ENCODE data around the gene KMT2C.
"Not testable (repeated sequence)": the region's sequence is repeated elsewhere in the genome, so short reads cannot be mapped to it uniquely, and the experiment has no call there.

The KMT2C gene

DNA sequence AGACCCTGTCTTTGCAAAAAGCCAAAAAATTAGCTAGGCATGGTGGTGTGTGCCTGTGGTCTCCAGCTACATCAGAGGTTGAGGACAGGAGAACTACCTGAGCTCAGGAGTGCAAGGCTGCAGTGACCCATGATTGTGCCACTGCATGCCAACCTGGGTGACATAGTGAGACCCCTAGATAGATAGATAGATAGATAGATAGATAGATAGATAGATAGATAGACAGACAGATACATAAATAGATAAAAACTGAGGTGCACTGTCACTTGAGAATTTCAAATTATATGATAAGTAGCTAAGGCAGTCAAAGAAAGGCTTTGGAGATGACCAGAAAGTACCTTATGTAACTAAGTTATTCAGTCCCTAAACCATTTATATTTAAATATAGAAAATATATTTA, 231.4 kb downstream of the KMT2C start:
- H3K4me3 ChIP-seq (ENCODE audit: low read length); H3K27me3 ChIP-seq (ENCODE audit: control insufficient read depth, insufficient read depth, low read length); H3K4me2 ChIP-seq (ENCODE audit: low read length); H3K9ac ChIP-seq (ENCODE audit: low read depth, low read length); H3K9me3 ChIP-seq (replicated peaks; ENCODE audit: low read length); H3K36me3 ChIP-seq (ENCODE audit: insufficient read depth, low read length): not testable (repeated sequence)
- H3K4me1 ChIP-seq (ENCODE audit: control insufficient read depth, insufficient read depth, low read length): peaks cover 16% of the 10 kb centered on the region

DNA sequence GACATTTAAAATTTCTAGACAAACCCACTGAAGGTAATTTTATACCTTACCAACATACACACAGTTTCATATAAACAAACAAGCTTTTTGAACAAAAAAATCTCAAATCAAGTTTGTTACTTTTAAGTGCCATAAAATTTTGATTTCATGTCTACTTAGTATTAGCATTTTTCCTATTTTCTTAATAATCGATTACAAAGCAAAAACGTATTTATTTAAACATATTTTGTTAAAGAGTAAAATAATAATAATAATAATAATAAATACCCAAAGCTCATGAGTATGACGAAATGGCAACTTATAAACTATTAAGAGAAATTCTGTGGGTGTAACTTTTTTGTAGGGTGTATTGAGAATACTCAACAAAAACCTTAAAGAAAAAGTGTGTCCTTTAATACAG, 232.7 kb downstream of the KMT2C start:
- Histone ChIP-seq H3K9ac (ENCODE audit: low read depth, low read length) (no peak overlapping the region), H3K27me3 (ENCODE audit: control insufficient read depth, insufficient read depth, low read length) (no peaks in the 10 kb centered on the region), H3K36me3 (ENCODE audit: insufficient read depth, low read length) (peaks cover 18% of the 10 kb centered on the region), H3K4me1 (ENCODE audit: control insufficient read depth, insufficient read depth, low read length) (peaks cover 16% of the 10 kb centered on the region), H3K4me2 (ENCODE audit: low read length) (no peak overlapping the region), H3K4me3 (ENCODE audit: low read length) (no peak overlapping the region), H3K9me3 (replicated peaks; ENCODE audit: low read length) (no peaks in the 10 kb centered on the region)

DNA sequence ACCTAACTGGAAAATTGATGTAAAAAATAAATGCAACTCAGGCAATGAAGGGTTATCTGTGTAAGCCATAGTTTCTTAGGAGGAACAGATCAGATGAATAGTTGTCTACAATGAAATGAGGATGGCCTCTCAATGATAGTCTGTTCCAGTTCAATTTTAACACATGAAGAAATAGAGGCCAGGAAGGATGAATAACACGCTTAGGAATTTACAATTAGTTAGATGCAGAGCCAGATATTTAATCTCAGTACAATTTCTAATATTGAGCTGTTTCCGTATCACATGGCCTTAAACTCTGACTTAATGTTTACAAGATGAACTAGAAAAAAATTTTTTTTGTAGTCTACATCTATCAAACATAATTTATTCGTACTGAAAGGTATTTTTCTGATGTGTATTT, 233.7 kb downstream of the KMT2C start:
- peaks cover 22% of the 10 kb centered on the region for H3K36me3 ChIP-seq (ENCODE audit: insufficient read depth, low read length)
- H3K4me3 ChIP-seq (ENCODE audit: low read length): no peak overlapping the region
- no peaks in the 10 kb centered on the region for H3K9me3 ChIP-seq (replicated peaks; ENCODE audit: low read length)
- H3K4me1 ChIP-seq (ENCODE audit: control insufficient read depth, insufficient read depth, low read length): peaks cover 16% of the 10 kb centered on the region
- H3K4me2 ChIP-seq (ENCODE audit: low read length): peak overlapping the region; percentile 0
- H3K27me3 ChIP-seq (ENCODE audit: control insufficient read depth, insufficient read depth, low read length): no peaks in the 10 kb centered on the region
- H3K9ac ChIP-seq (ENCODE audit: low read depth, low read length): no peak overlapping the region

DNA sequence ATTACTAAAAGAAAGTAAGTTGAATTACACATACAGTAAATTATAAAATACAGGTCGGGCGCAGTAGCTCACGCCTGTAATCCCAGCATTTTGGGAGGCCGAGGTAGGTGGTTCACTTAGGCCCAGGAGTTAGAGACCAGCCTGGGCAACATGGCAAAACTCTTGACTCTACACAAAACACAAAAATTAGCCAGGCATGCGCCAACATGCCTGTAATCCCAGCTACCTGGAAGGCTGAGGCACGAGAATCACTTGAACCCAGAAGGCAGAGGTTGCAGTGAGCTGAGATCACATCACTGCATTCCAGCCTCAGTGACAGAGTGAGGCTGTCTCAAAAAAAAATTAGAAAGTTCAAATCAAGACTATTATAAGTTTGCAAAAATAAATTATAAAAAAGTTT, 235.4 kb downstream of the KMT2C start:
- Histone ChIP-seq H3K27me3 (ENCODE audit: control insufficient read depth, insufficient read depth, low read length) (no peaks in the 10 kb centered on the region), H3K36me3 (ENCODE audit: insufficient read depth, low read length) (peaks cover 27% of the 10 kb centered on the region), H3K4me1 (ENCODE audit: control insufficient read depth, insufficient read depth, low read length) (peaks cover 16% of the 10 kb centered on the region), H3K9me3 (replicated peaks; ENCODE audit: low read length) (no peaks in the 10 kb centered on the region), H3K9ac (ENCODE audit: low read depth, low read length) (no peak overlapping the region), H3K4me3 (ENCODE audit: low read length) (no peak overlapping the region), H3K4me2 (ENCODE audit: low read length) (no peak overlapping the region)

DNA sequence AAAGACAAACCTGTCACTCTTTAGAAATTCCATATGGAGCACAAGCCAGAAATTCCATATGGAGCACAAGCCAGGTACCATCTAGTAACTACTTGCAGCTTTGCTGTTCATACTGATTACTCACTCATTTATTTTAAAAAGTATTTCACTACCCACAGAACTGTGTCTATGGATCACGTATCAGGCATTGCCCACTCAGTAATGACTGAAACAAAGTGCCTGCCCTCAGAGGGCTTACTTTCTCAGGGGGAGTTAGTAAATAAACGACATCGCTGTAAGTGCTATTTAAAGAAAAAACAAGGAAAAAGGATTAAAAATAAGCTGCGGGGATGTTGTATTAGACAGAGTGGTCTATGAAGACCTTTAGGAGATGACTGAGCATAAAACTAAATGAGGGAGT, 239.4 kb downstream of the KMT2C start:
- Histone ChIP-seq H3K4me2 (ENCODE audit: low read length) (no peak overlapping the region), H3K36me3 (ENCODE audit: insufficient read depth, low read length) (peaks cover 47% of the 10 kb centered on the region), H3K9me3 (replicated peaks; ENCODE audit: low read length) (no peaks in the 10 kb centered on the region), H3K4me1 (ENCODE audit: control insufficient read depth, insufficient read depth, low read length) (peaks cover 5% of the 10 kb centered on the region), H3K27me3 (ENCODE audit: control insufficient read depth, insufficient read depth, low read length) (no peaks in the 10 kb centered on the region), H3K9ac (ENCODE audit: low read depth, low read length) (no peak overlapping the region), H3K4me3 (ENCODE audit: low read length) (no peak overlapping the region)

DNA sequence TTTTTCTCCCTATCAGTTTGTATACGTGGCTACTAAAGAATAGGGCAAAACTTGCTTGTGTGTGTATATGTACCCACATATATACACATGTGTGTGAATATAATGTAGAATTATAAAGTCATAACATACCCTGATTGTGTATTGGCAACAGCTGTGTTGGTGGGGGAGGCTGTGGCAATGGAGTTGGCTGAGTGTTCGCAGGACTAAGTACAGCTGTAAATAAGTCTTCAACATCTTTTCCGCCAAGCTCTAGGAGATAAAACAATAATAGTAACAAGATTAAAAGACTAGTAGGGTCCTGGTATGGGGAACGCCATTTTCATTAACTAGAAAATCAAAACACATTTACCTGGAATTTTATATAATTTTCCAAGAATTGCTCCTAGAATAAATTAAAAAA, 241.9 kb downstream of the KMT2C start:
- Histone ChIP-seq H3K36me3 (ENCODE audit: insufficient read depth, low read length) (peaks cover 50% of the 10 kb centered on the region), H3K9me3 (replicated peaks; ENCODE audit: low read length) (no peaks in the 10 kb centered on the region), H3K4me2 (ENCODE audit: low read length) (no peak overlapping the region), H3K9ac (ENCODE audit: low read depth, low read length) (no peak overlapping the region), H3K4me3 (ENCODE audit: low read length) (no peak overlapping the region), H3K27me3 (ENCODE audit: control insufficient read depth, insufficient read depth, low read length) (no peaks in the 10 kb centered on the region), H3K4me1 (ENCODE audit: control insufficient read depth, insufficient read depth, low read length) (no peaks in the 10 kb centered on the region)

DNA sequence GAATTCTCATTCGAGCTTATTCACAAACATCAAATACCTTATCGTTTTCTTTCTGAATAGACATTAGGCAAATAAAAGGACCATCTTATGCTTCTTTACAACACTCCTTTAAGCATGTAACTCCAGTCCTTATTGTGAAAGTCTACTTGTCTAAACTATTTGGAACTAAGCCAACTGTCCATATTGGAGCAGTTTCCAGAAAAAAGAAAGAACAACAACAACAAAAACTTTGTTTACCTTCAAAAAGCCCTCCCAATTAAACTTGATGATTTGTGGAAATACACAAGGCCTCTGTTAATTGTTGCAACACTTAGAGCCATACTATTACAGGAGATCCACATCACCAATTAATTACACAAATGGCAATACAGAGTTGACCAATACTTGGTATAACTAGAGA, 246.7 kb downstream of the KMT2C start:
- peaks cover 52% of the 10 kb centered on the region for H3K36me3 ChIP-seq (ENCODE audit: insufficient read depth, low read length)
- no peak overlapping the region for H3K4me3 ChIP-seq (ENCODE audit: low read length)
- no peaks in the 10 kb centered on the region for H3K9me3 ChIP-seq (replicated peaks; ENCODE audit: low read length)
- H3K9ac ChIP-seq (ENCODE audit: low read depth, low read length): no peak overlapping the region
- no peak overlapping the region for H3K4me2 ChIP-seq (ENCODE audit: low read length)
- H3K27me3 ChIP-seq (ENCODE audit: control insufficient read depth, insufficient read depth, low read length): no peaks in the 10 kb centered on the region
- H3K4me1 ChIP-seq (ENCODE audit: control insufficient read depth, insufficient read depth, low read length): no peaks in the 10 kb centered on the region

DNA sequence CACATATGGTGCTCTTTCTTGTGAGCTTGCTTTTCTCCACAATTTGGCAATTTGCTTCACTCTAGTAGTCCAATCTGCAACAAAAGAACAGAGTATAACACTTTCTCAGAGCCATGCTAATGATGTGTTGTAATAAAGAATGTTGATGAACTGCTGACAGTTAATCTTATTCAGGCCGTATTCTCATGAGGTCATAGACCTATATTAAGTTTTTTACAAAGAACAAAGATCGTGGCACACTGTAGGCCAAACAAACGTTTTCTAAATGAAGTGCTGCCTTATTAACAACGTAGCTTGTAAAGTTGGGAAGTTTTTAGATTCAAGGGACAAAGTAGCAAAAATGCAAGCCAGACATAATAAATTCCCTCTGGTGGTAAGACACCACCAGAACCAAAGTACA, 250.2 kb downstream of the KMT2C start:
- Histone ChIP-seq H3K36me3 (ENCODE audit: insufficient read depth, low read length) (peaks cover 60% of the 10 kb centered on the region), H3K4me2 (ENCODE audit: low read length) (no peak overlapping the region), H3K4me1 (ENCODE audit: control insufficient read depth, insufficient read depth, low read length) (no peaks in the 10 kb centered on the region)

DNA sequence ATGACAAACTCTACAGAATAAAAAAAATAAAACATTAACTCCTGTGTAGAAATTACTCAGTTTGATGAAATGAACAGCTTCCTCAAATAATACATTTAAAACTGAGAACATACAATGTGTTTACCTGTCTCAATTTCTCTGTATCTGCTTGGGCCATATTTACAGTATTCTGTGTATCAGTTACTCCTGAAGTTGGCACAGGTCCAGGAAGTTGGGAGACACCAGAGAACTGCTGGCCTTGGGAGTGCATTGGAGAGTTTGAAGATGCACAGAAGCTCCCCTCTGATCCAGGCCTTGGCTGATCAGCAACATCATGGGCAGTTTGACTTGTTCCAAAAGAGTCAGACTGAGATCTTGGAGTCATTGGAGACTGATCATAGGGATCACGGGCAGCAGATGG, 255.2 kb downstream of the KMT2C start:
- Histone ChIP-seq H3K27me3 (ENCODE audit: control insufficient read depth, insufficient read depth, low read length) (no peaks in the 10 kb centered on the region), H3K4me1 (ENCODE audit: control insufficient read depth, insufficient read depth, low read length) (no peaks in the 10 kb centered on the region), H3K4me3 (ENCODE audit: low read length) (no peak overlapping the region), H3K36me3 (ENCODE audit: insufficient read depth, low read length) (peaks cover 75% of the 10 kb centered on the region), H3K9me3 (replicated peaks; ENCODE audit: low read length) (no peaks in the 10 kb centered on the region), H3K9ac (ENCODE audit: low read depth, low read length) (no peak overlapping the region), H3K4me2 (ENCODE audit: low read length) (no peak overlapping the region)

More for the DNA sequence above, 250.2 kb downstream of the KMT2C start:
- Histone ChIP-seq H3K9me3 (replicated peaks; ENCODE audit: low read length) (no peaks in the 10 kb centered on the region), H3K9ac (ENCODE audit: low read depth, low read length) (no peak overlapping the region), H3K27me3 (ENCODE audit: control insufficient read depth, insufficient read depth, low read length) (no peaks in the 10 kb centered on the region), H3K4me3 (ENCODE audit: low read length) (no peak overlapping the region)

DNA sequence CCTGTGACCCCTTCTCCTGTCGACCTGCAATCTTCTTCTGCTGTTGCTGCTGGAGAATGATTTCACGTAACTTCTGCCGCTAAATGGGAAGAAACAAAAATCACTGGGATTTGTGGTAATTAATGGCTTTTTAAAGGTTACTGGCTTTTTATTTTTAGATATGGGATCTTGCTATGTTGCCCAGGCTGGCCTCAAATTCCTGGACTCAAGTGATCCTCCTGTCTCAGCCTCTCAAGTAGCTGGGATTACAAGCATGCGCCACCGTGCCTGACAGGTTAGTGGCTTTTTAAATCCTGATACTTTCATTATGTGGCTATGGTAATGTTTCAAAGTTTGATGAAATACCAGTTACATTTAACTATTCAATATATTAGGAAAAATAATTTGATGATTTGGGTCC, 255.8 kb downstream of the KMT2C start:
- no peaks in the 10 kb centered on the region for H3K9me3 ChIP-seq (replicated peaks; ENCODE audit: low read length)

DNA sequence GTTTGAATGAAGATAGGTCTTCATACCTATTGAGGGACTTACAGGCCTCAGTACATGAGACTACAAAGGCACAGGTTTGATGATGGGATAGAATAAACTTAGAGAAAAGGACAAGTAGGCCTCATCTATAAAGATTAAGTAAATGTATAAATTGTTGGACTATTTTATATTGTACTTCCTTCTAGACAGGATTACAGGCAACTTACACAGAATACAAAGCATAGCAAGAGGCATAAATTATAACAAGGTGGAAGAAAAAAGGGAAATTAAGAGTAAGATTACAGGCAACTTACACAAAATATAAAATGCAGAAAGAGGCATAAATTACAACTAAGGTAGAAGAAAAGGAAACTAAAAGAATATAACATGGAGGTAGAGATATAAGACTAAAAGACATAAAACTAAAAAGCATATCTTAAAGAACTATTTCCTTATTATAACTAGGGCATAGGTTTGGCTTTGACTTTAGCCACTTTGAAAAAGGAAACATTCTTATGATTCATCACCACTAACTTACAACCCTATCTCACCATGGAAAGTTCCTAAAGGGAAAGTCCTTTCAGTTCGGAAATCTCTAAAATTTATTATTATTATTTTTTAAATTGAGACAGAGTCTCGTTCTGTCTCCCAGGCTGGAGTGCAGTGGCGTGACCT, 257.3 kb downstream of the KMT2C start:
- Histone ChIP-seq H3K4me2 (ENCODE audit: low read length) (no peak overlapping the region), H3K9ac (ENCODE audit: low read depth, low read length) (no peak overlapping the region), H3K4me3 (ENCODE audit: low read length) (no peak overlapping the region), H3K9me3 (replicated peaks; ENCODE audit: low read length) (no peaks in the 10 kb centered on the region), H3K36me3 (ENCODE audit: insufficient read depth, low read length) (peaks cover 65% of the 10 kb centered on the region), H3K27me3 (ENCODE audit: control insufficient read depth, insufficient read depth, low read length) (no peaks in the 10 kb centered on the region), H3K4me1 (ENCODE audit: control insufficient read depth, insufficient read depth, low read length) (no peaks in the 10 kb centered on the region)

More for the DNA sequence above, 255.8 kb downstream of the KMT2C start:
- no peak overlapping the region for H3K9ac ChIP-seq (ENCODE audit: low read depth, low read length)
- no peak overlapping the region for H3K4me2 ChIP-seq (ENCODE audit: low read length)
- no peaks in the 10 kb centered on the region for H3K4me1 ChIP-seq (ENCODE audit: control insufficient read depth, insufficient read depth, low read length)
- no peak overlapping the region for H3K4me3 ChIP-seq (ENCODE audit: low read length)
- peaks cover 74% of the 10 kb centered on the region for H3K36me3 ChIP-seq (ENCODE audit: insufficient read depth, low read length)
- no peaks in the 10 kb centered on the region for H3K27me3 ChIP-seq (ENCODE audit: control insufficient read depth, insufficient read depth, low read length)

DNA sequence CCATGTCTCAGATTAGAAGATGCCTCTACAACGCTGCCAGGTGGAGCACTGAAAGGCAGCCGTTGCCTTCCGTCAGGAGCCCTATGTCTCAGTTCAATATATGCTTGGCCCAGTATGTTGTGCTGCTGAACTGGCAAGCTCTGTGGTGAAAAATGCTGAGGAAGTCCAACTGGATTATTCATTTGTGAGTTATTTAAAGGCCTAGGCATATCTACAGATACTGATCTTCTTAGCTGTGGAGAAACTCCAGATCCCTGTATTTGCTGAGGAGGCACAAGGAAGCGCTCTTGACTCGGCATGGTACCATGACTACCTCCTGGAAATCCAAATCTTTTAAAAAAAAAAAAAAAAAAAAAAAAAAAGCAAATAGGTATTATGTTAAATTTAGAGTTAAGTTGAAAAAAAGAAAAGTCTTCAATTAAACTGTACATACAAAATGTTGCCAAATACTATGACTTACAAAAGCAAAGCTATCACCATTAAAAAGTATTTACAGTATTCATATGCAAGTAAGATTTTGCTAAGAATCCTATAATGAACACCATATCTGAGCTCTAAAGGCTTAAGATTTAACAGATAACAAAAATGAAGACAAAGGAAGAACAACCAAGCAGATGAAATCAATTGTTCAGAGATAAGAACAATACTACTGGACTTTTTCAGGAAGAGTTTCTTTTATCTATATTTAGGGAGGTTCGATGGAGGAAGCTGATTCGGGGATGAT, 258.0 kb downstream of the KMT2C start:
- Histone ChIP-seq H3K4me1 (ENCODE audit: control insufficient read depth, insufficient read depth, low read length) (no peaks in the 10 kb centered on the region), H3K9me3 (replicated peaks; ENCODE audit: low read length) (no peaks in the 10 kb centered on the region), H3K4me2 (ENCODE audit: low read length) (no peak overlapping the region), H3K9ac (ENCODE audit: low read depth, low read length) (no peak overlapping the region), H3K4me3 (ENCODE audit: low read length) (no peak overlapping the region), H3K36me3 (ENCODE audit: insufficient read depth, low read length) (peaks cover 63% of the 10 kb centered on the region), H3K27me3 (ENCODE audit: control insufficient read depth, insufficient read depth, low read length) (no peaks in the 10 kb centered on the region)

Data from skeletal muscle satellite cell (primary cell).